Fibroblast of skin of abdomen (primary cell): ENCODE results near the gene FARP2. TPM values are rescaled to one million over a fixed set of nuclear protein-coding genes. Genes with fewer than 3 reads are reported as not detected.
"Not testable (repeated sequence)": the region's sequence is repeated elsewhere in the genome, so short reads cannot be mapped to it uniquely, and the experiment has no call there.

Experiments used
- DNase-seq: peaks from one replicate; pipeline ENCODE4 v3.0.0-alpha.2; 2013
- polyA plus RNA-seq, 2 experiments: library from polyadenylated mRNA; unstranded; fragments of 120-200 nt; gene quantifications; one replicate each; pipeline ENCODE4 v1.2.1, GENCODE V29; 2013; ENCODE audit not compliant: insufficient read length in 2 of 2

FARP2 gene
- 30.4 TPM for polyA plus RNA-seq (2013, experiment 1 of 2; ENCODE audit: insufficient read length)
- polyA plus RNA-seq (2013, experiment 2 of 2; ENCODE audit: insufficient read length), result 30.7 TPM

- DNase-seq, result peak; percentile 98
Measured at GRCh38 chr2:241355983-241356870, at the start of gene FARP2. FARP2 (plus strand) TSS chr2:241356285; CDS start chr2:241373108, 16,823 bp downstream.

- no peak for DNase-seq
Measured at GRCh38 chr2:241307055-241307454, 49.0 kb upstream of the FARP2 start.

GRCh38 chr2:241308267-241308666 lies 47.8 kb upstream of the FARP2 start:
- DNase-seq, result peak; percentile 31

GRCh38 chr2:241308832-241309500 lies 47.1 kb upstream of the FARP2 start:
- no peak for DNase-seq

GRCh38 chr2:241309684-241310117 lies 46.4 kb upstream of the FARP2 start:
- DNase-seq, result peak; percentile 48

- DNase-seq, result no peak
Measured at GRCh38 chr2:241310917-241311566, 45.0 kb upstream of the FARP2 start.

GRCh38 chr2:241312082-241312481 lies 44.0 kb upstream of the FARP2 start:
- peak; percentile 53 for DNase-seq

- DNase-seq, result no peak
Measured at GRCh38 chr2:241313543-241314095, 42.5 kb upstream of the FARP2 start.

- peak; percentile 51 for DNase-seq
Measured at GRCh38 chr2:241314226-241315092, 41.6 kb upstream of the FARP2 start.

- DNase-seq, result peak; percentile 99
Measured at GRCh38 chr2:241315093-241315878, 40.8 kb upstream of the FARP2 start, which contains the start of gene HDLBP. HDLBP (minus strand) TSS chr2:241315672; CDS start chr2:241266869, 48,803 bp downstream.

GRCh38 chr2:241315879-241316631 lies 40.0 kb upstream of the FARP2 start, which contains the start of gene SEPTIN2:
SEPTIN2 (plus strand) TSS chr2:241315925; CDS start chr2:241324233, 8,308 bp downstream.
- no peak for DNase-seq

- no peak for DNase-seq
Measured at GRCh38 chr2:241316825-241317224, 39.3 kb upstream of the FARP2 start.

- DNase-seq, result no peak
Measured at GRCh38 chr2:241317391-241317790, 38.7 kb upstream of the FARP2 start.

GRCh38 chr2:241318830-241319229 lies 37.3 kb upstream of the FARP2 start:
- not testable (repeated sequence) for DNase-seq

GRCh38 chr2:241320394-241320793 lies 35.7 kb upstream of the FARP2 start:
- DNase-seq, result no peak

- no peak for DNase-seq
Measured at GRCh38 chr2:241321033-241321432, 35.1 kb upstream of the FARP2 start.

GRCh38 chr2:241321886-241322285 lies 34.2 kb upstream of the FARP2 start:
- no peak for DNase-seq

- DNase-seq, result no peak
Measured at GRCh38 chr2:241323778-241324177, 32.3 kb upstream of the FARP2 start.

- DNase-seq, result no peak
Measured at GRCh38 chr2:241324775-241325174, 31.3 kb upstream of the FARP2 start.

GRCh38 chr2:241325257-241325656 lies 30.8 kb upstream of the FARP2 start:
- no peak for DNase-seq
